Measurements from ENCODE around the gene ITPKB. TPM values are rescaled to one million over a fixed set of nuclear protein-coding genes. Genes with fewer than 3 reads are reported as not detected.

The ITPKB gene
- total RNA-seq, 2 experiments from 2014 or later = 37.5 to 38.5 TPM

GRCh38 chr1:226736001-226736907, 2.8 kb downstream of the ITPKB start:
- H3K4me1 Mint-ChIP-seq (ENCODE audit: low read depth) = peaks cover 53% of the 10 kb centered on the region
- no peaks in the 10 kb centered on the region for H3K27me3 Mint-ChIP-seq
- DNase-seq = peak; percentile 46
- H3K27ac Mint-ChIP-seq = peak overlapping the region; percentile 81
- intact Hi-C loops (cut with micrococcal nuclease) = loop anchor here (5.0 to 10.0 kb wide), 3 partner anchors 199 to 1349 kb away; partner anchors contain the start of genes ARF1 and PARP1
- H3K9me3 Mint-ChIP-seq = no peaks in the 10 kb centered on the region
- ChIA-PET CTCF (interaction anchor here (0.6 to 2.3 kb wide), 6 partner anchors 10 to 83 kb away, joined by 3 to 8 read pairs (median 4); no protein-coding TSS in a partner anchor), POLR2A (interaction anchor here (0.9 to 1.6 kb wide), 6 partner anchors 22 to 74 kb away, joined by 3 to 5 read pairs (median 4); no protein-coding TSS in a partner anchor)
- peak overlapping the region; percentile 89 for H3K4me3 Mint-ChIP-seq
- H3K36me3 Mint-ChIP-seq = peaks cover 54% of the 10 kb centered on the region

DNA sequence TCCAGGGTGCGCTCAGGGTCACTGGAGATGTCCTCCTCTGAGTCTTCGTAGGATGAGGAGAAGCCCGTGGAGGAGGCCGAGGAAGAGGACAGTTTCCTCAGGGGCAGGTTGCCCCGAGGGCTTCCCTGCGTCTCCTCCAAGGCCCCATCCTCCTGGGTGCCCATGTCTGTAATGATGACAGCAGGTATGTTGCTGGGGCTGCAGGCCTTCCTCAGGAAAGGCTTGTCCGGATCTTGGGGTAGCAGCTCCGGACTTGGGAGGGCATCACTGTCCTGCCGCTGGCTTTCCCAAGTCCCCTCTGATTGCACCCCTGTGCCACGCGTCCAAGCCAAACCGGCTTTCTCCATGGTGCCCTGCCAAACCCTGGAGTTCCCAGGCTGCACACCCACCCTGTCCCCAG, 3.5 kb downstream of the ITPKB start:
- DNase-seq = no peak
- intact Hi-C loops (cut with micrococcal nuclease) = loop anchor here (5.0 to 10.0 kb wide), 3 partner anchors 199 to 1349 kb away; partner anchors contain the start of genes ARF1 and PARP1
- no peaks in the 10 kb centered on the region for H3K9me3 Mint-ChIP-seq
- peak overlapping the region; percentile 81 for H3K27ac Mint-ChIP-seq
- CTCF ChIA-PET = interaction anchor here (1.4 to 3.1 kb wide), 4 partner anchors 9 to 48 kb away, joined by 4 to 21 read pairs (median 6); no protein-coding TSS in a partner anchor
- H3K27me3 Mint-ChIP-seq = no peaks in the 10 kb centered on the region
- POLR2A ChIA-PET = interaction anchor here (0.9 to 1.6 kb wide), 4 partner anchors 21 to 73 kb away, joined by 3 to 4 read pairs (median 4); no protein-coding TSS in a partner anchor
- peak overlapping the region; percentile 89 for H3K4me3 Mint-ChIP-seq
- H3K36me3 Mint-ChIP-seq = peaks cover 60% of the 10 kb centered on the region
- H3K4me1 Mint-ChIP-seq (ENCODE audit: low read depth) = peaks cover 55% of the 10 kb centered on the region

DNA sequence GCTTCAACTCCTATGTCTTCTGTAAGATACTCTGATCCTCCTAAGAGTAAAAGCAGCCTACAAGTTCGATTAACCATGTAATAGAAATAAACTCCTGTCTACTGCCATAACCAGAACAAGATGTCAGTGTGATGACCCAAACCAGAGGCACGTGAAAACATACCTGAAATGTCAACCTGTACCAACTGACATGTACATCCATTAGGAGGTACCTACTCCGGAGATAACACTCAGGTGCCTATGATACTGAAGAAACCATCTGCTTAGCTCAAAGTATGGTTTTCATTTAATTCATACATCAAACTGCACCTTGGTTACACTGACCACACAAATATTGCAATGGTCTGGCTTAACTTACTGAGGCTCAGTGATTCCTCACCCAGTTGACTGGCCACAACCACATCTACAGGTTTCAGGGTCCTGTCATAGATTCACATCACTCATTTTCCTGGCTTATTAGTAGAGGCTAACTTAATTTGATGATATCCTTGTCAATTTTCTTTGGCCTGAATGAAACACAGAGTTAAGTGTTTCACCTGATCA, 4.4 kb downstream of the ITPKB start:
- peak overlapping the region; percentile 81 for H3K27ac Mint-ChIP-seq
- no peak for DNase-seq
- intact Hi-C loops (cut with micrococcal nuclease) = loop anchor here (5.0 to 10.0 kb wide), 4 partner anchors 148 to 1350 kb away; partner anchors contain the start of genes ARF1 and PARP1
- no peaks in the 10 kb centered on the region for H3K27me3 Mint-ChIP-seq
- ChIA-PET CTCF (interaction anchor here (0.7 to 3.1 kb wide), 7 partner anchors 23 to 108 kb away, joined by 3 to 21 read pairs (median 6); no protein-coding TSS in a partner anchor), POLR2A (interaction anchor here (0.6 to 1.8 kb wide), 5 partner anchors 34 to 92 kb away, joined by 3 to 4 read pairs (median 3); no protein-coding TSS in a partner anchor)
- peak overlapping the region; percentile 89 for H3K4me3 Mint-ChIP-seq
- peaks cover 57% of the 10 kb centered on the region for H3K4me1 Mint-ChIP-seq (ENCODE audit: low read depth)
- peaks cover 67% of the 10 kb centered on the region for H3K36me3 Mint-ChIP-seq
- no peaks in the 10 kb centered on the region for H3K9me3 Mint-ChIP-seq

DNA sequence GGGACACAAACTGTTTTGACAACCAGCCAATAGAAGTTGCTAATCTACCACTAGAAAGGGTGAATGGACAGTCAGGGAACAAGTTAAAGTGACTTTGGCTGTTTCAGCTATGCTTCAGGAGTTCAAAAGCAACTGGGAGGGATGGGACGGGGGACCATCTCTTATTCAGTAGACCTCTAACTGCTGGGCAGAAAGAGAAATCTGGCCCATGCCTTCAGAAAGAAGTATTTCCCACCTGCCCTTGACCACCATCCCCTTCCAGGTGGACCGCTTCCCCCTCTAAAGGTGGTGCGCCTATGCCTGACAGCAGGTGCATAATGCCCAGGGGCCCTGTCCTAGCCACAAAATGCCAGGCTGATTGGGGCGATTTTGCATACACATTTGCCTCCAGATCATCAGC, 5.2 kb downstream of the ITPKB start:
- ChIA-PET CTCF (interaction anchor here (0.7 to 3.1 kb wide), 10 partner anchors 22 to 108 kb away, joined by 3 to 21 read pairs (median 4); no protein-coding TSS in a partner anchor), POLR2A (interaction anchor here (0.8 to 1.8 kb wide), 4 partner anchors 22 to 93 kb away, joined by 3 to 4 read pairs (median 4); no protein-coding TSS in a partner anchor)
- H3K9me3 Mint-ChIP-seq = no peaks in the 10 kb centered on the region
- peaks cover 62% of the 10 kb centered on the region for H3K4me1 Mint-ChIP-seq (ENCODE audit: low read depth)
- H3K36me3 Mint-ChIP-seq = peaks cover 67% of the 10 kb centered on the region
- intact Hi-C loops (cut with micrococcal nuclease) = loop anchor here (1.0 to 10.0 kb wide), 4 partner anchors 23 to 1351 kb away; partner anchors contain the start of gene ARF1
- H3K27ac Mint-ChIP-seq = peak overlapping the region; percentile 81
- H3K4me3 Mint-ChIP-seq = peak overlapping the region; percentile 89
- no peaks in the 10 kb centered on the region for H3K27me3 Mint-ChIP-seq
- no peak for DNase-seq

DNA sequence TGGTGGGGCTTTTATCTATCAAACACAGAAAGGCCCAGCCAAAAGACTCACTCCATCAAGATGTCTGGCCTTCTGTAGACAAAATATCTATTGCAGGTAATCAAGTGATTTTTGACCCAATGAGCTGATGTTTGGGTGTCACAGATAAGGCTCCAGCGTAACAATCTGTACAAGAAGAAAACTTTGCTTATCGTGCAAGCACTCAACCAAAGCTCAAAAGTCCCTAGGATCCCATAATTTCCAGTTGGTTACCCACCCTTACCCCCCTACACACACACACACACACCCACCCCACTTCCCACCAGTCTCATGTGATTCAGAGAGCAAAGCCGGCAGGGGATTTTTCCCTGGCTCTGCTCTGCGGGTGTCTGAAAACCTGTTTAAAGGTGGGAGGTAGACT, 5.8 kb downstream of the ITPKB start:
- peak; percentile 50 for DNase-seq
- H3K36me3 Mint-ChIP-seq = peaks cover 72% of the 10 kb centered on the region
- CTCF ChIA-PET = interaction anchor here (0.9 to 3.1 kb wide), 7 partner anchors 22 to 107 kb away, joined by 3 to 21 read pairs (median 6); no protein-coding TSS in a partner anchor
- no peaks in the 10 kb centered on the region for H3K27me3 Mint-ChIP-seq
- H3K27ac Mint-ChIP-seq = peak overlapping the region; percentile 81
- H3K4me3 Mint-ChIP-seq = peak overlapping the region; percentile 89
- peaks cover 67% of the 10 kb centered on the region for H3K4me1 Mint-ChIP-seq (ENCODE audit: low read depth)
- H3K9me3 Mint-ChIP-seq = no peaks in the 10 kb centered on the region
- POLR2A ChIA-PET = interaction anchor here (0.5 to 1.8 kb wide), 4 partner anchors 10 to 93 kb away, joined by 3 to 4 read pairs (median 4); no protein-coding TSS in a partner anchor
- intact Hi-C loops (cut with micrococcal nuclease) = loop anchor here (1.0 to 10.0 kb wide), 4 partner anchors 22 to 1351 kb away; partner anchors contain the start of gene ARF1

GRCh38 chr1:226732856-226733291, 6.2 kb downstream of the ITPKB start:
- Mint-ChIP-seq H3K36me3 (peaks cover 76% of the 10 kb centered on the region), H3K9me3 (no peaks in the 10 kb centered on the region), H3K27me3 (no peaks in the 10 kb centered on the region), H3K4me3 (peak overlapping the region; percentile 89), H3K27ac (peak overlapping the region; percentile 81), H3K4me1 (ENCODE audit: low read depth) (peaks cover 72% of the 10 kb centered on the region)
- peak; percentile 42 for DNase-seq
- intact Hi-C loops (cut with micrococcal nuclease) = loop anchor here (1.0 to 10.0 kb wide), 4 partner anchors 22 to 1352 kb away; partner anchors contain the start of gene ARF1
- ChIA-PET CTCF (interaction anchor here (0.9 to 3.1 kb wide), 6 partner anchors 21 to 107 kb away, joined by 3 to 21 read pairs (median 5); no protein-coding TSS in a partner anchor), POLR2A (interaction anchor here (0.5 to 1.8 kb wide), 5 partner anchors 10 to 94 kb away, joined by 3 to 6 read pairs (median 4); no protein-coding TSS in a partner anchor)

DNA sequence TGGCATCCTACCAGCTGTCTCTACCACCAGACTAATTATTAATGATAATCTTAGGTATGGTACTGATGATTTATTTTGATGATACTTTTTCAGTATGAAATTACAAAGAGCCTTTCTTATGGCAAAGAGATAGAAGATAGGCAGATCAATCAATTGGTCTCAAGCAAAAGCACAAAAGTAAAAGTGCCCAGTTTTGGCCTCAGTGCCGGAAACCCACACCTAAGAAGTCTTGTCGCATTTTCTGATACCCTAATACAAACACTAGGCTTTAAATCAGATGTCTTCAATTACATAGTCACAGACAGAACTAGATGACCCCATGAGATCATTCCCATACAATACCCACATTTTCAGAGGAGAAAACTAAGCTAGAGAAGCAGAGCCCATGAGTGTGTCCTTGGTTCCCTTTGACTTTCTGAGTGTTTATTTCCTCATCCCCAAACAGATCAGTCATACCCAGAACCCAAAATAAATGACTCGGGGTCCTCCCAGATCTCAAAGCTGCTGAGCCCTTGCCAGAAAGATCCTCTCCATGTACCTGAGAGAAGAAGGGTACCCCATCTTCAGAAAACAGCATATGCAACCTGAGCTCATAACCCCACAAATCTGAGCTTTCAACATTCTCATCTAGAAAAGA, 7.7 kb downstream of the ITPKB start:
- peak overlapping the region; percentile 71 for H3K4me3 Mint-ChIP-seq
- H3K9me3 Mint-ChIP-seq = no peaks in the 10 kb centered on the region
- intact Hi-C loops (cut with micrococcal nuclease) = loop anchor here (1.0 to 10.0 kb wide), 6 partner anchors 8 to 1353 kb away; partner anchors contain the start of genes ARF1 and ITPKB
- H3K27me3 Mint-ChIP-seq = no peaks in the 10 kb centered on the region
- peaks cover 86% of the 10 kb centered on the region for H3K4me1 Mint-ChIP-seq (ENCODE audit: low read depth)
- POLR2A ChIA-PET = interaction anchor here (0.8 to 1.8 kb wide), 3 partner anchors 9 to 31 kb away, joined by 3 to 7 read pairs (median 6); no protein-coding TSS in a partner anchor
- H3K27ac Mint-ChIP-seq = peak overlapping the region; percentile 87
- H3K36me3 Mint-ChIP-seq = peaks cover 78% of the 10 kb centered on the region
- CTCF ChIA-PET = interaction anchor here (1.0 to 1.7 kb wide), 5 partner anchors 8 to 324 kb away, joined by 3 to 4 read pairs (median 3); partner anchors contain the start of genes ITPKB and PARP1
- DNase-seq = peak; percentile 32

- ChIA-PET POLR2A (interaction anchor here (1.1 to 1.8 kb wide), 4 partner anchors 8 to 63 kb away, joined by 3 to 7 read pairs (median 6); partner anchors contain the start of gene ITPKB), CTCF (interaction anchor here (1.0 to 1.7 kb wide), 5 partner anchors 8 to 323 kb away, joined by 3 to 4 read pairs (median 3); partner anchors contain the start of genes ITPKB and PARP1)
- Mint-ChIP-seq H3K36me3 (peaks cover 78% of the 10 kb centered on the region), H3K9me3 (no peaks in the 10 kb centered on the region), H3K4me3 (peak overlapping the region; percentile 71), H3K27me3 (no peaks in the 10 kb centered on the region), H3K4me1 (ENCODE audit: low read depth) (peaks cover 89% of the 10 kb centered on the region), H3K27ac (peak overlapping the region; percentile 87)
- intact Hi-C loops (cut with micrococcal nuclease) = loop anchor here (1.0 to 10.0 kb wide), 6 partner anchors 8 to 1354 kb away; partner anchors contain the start of genes ARF1 and ITPKB
- no peak for DNase-seq
Measured at GRCh38 chr1:226730836-226731235, 8.2 kb downstream of the ITPKB start.

GRCh38 chr1:226730071-226730470, 9.0 kb downstream of the ITPKB start:
- intact Hi-C loops (cut with micrococcal nuclease) = loop anchor here (2.0 to 10.0 kb wide), 4 partner anchors 67 to 1355 kb away; partner anchors contain the start of gene ARF1
- Mint-ChIP-seq H3K27ac (peak overlapping the region; percentile 87), H3K9me3 (no peaks in the 10 kb centered on the region), H3K36me3 (peaks cover 74% of the 10 kb centered on the region), H3K4me3 (peak overlapping the region; percentile 64), H3K27me3 (no peaks in the 10 kb centered on the region), H3K4me1 (ENCODE audit: low read depth) (peaks cover 90% of the 10 kb centered on the region)
- ChIA-PET POLR2A (interaction anchor here (1.1 to 1.8 kb wide), 3 partner anchors 9 to 62 kb away, joined by 3 to 7 read pairs (median 3); partner anchors contain the start of gene ITPKB), CTCF (no interaction called here)
- no peak for DNase-seq

GRCh38 chr1:226728448-226728847, 10.6 kb downstream of the ITPKB start:
- peak overlapping the region; percentile 87 for H3K27ac Mint-ChIP-seq
- H3K27me3 Mint-ChIP-seq = no peaks in the 10 kb centered on the region
- DNase-seq = no peak
- H3K9me3 Mint-ChIP-seq = no peaks in the 10 kb centered on the region
- intact Hi-C loops (cut with micrococcal nuclease) = no loop called here
- ChIA-PET CTCF (interaction anchor here (0.7 kb wide), 1 partner anchor 84 kb away, joined by 3 read pairs; no protein-coding TSS in a partner anchor), POLR2A (interaction anchor here (0.8 kb wide), 2 partner anchors 21 to 31 kb away, joined by 3 read pairs; no protein-coding TSS in a partner anchor)
- H3K4me1 Mint-ChIP-seq (ENCODE audit: low read depth) = peaks cover 89% of the 10 kb centered on the region
- peak overlapping the region; percentile 64 for H3K4me3 Mint-ChIP-seq
- H3K36me3 Mint-ChIP-seq = peaks cover 65% of the 10 kb centered on the region

Measured in activated CD4-positive, alpha-beta memory T cell treated with anti-CD3 and anti-CD28 coated beads for 36 hours (primary cell).